ENCODE measurements around the gene TSFM. TPM values are rescaled to one million over a fixed set of nuclear protein-coding genes. Genes with fewer than 3 reads are reported as not detected.
A peak's percentile ranks its signal among the peaks of the same experiment; 100 is the strongest.

The TSFM gene
- total RNA-seq, 1 experiment from 2014 or later: 40.3 TPM

DNA sequence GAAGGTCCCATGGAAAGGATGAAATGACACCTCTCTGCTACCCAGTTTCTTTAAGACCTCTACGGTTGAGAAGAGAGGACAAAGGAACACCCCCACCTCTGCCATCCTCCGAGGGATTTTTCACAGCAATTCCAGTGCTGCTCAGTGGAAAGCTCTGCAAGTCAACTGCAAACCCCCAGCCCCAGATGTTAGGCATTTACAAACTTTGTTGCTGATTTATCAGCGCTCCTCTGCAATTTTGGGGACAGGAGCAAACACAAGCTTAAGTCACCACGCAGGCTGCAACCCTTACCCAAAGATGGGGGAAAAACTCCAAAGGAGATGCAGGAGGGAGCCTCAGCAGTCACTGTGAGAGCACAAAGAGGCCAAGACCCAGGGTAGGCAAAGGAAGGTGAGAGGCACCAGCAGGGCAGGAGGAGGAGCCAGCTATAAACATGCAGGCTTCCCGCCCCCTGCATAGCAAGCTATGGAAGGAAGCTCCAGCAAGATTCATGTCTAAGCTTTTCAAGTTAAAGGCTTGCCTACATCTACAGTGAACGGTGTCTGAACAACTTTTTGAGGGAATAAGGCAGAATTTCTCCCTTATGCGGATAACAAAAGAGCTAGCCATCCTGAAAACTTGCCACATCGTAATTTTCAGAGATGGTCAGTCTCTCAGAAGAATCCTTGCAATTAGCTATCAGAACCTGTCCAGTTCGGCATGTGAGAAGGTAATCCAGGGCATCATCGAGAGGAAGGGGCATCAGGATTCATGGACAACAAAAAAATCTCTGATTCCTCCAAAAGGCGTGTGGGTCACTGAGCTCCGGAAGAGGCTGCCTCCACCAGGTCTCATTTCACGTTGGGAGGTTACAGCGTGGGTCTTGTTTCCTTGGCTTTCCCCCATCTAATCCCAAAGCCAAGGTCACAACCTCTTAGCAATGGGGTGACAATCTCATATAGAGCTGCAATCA lies 60.0 kb downstream of the TSFM start:
- TF ChIP-seq SIN3A (IDR thresholded peaks at IDR 0.05; ENCODE audit: borderline replicate concordance, insufficient read depth, low read depth, low read length) (no peak), POLR2AphosphoS5 (IDR thresholded peaks at IDR 0.05; ENCODE audit: low read depth, low read length) (no peak), TCF7L2 (IDR thresholded peaks at IDR 0.05; ENCODE audit: low read depth, low read length) (no peak)
- TF ChIP-seq, protein P1, sequence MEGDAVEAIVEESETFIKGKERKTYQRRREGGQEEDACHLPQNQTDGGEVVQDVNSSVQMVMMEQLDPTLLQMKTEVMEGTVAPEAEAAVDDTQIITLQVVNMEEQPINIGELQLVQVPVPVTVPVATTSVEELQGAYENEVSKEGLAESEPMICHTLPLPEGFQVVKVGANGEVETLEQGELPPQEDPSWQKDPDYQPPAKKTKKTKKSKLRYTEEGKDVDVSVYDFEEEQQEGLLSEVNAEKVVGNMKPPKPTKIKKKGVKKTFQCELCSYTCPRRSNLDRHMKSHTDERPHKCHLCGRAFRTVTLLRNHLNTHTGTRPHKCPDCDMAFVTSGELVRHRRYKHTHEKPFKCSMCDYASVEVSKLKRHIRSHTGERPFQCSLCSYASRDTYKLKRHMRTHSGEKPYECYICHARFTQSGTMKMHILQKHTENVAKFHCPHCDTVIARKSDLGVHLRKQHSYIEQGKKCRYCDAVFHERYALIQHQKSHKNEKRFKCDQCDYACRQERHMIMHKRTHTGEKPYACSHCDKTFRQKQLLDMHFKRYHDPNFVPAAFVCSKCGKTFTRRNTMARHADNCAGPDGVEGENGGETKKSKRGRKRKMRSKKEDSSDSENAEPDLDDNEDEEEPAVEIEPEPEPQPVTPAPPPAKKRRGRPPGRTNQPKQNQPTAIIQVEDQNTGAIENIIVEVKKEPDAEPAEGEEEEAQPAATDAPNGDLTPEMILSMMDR (IDR thresholded peaks at IDR 0.05): no peak
- TF ChIP-seq, protein P2, sequence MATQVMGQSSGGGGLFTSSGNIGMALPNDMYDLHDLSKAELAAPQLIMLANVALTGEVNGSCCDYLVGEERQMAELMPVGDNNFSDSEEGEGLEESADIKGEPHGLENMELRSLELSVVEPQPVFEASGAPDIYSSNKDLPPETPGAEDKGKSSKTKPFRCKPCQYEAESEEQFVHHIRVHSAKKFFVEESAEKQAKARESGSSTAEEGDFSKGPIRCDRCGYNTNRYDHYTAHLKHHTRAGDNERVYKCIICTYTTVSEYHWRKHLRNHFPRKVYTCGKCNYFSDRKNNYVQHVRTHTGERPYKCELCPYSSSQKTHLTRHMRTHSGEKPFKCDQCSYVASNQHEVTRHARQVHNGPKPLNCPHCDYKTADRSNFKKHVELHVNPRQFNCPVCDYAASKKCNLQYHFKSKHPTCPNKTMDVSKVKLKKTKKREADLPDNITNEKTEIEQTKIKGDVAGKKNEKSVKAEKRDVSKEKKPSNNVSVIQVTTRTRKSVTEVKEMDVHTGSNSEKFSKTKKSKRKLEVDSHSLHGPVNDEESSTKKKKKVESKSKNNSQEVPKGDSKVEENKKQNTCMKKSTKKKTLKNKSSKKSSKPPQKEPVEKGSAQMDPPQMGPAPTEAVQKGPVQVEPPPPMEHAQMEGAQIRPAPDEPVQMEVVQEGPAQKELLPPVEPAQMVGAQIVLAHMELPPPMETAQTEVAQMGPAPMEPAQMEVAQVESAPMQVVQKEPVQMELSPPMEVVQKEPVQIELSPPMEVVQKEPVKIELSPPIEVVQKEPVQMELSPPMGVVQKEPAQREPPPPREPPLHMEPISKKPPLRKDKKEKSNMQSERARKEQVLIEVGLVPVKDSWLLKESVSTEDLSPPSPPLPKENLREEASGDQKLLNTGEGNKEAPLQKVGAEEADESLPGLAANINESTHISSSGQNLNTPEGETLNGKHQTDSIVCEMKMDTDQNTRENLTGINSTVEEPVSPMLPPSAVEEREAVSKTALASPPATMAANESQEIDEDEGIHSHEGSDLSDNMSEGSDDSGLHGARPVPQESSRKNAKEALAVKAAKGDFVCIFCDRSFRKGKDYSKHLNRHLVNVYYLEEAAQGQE (IDR thresholded peaks at IDR 0.05; ENCODE audit: insufficient read depth in 1 of 2, low read depth in 2 of 2, low read length in 1 of 2): no peak
- no peaks in the 10 kb centered on the region for H3K27me3 ChIP-seq (ENCODE audit: control insufficient read depth, insufficient read depth, low read length)
- CTCF ChIA-PET: interaction anchor here (1.5 kb wide), 1 partner anchor 53 kb away, joined by 3 read pairs; no protein-coding TSS in a partner anchor
- H3K9me3 ChIP-seq (ENCODE audit: control insufficient read depth, insufficient read depth, low read depth, low read length): no peaks in the 10 kb centered on the region
- peaks cover 66% of the 10 kb centered on the region for H3K4me1 ChIP-seq (ENCODE audit: control insufficient read depth, insufficient read depth, low read length)
- POLR2A ChIA-PET: interaction anchor here (0.7 kb wide), 1 partner anchor 23 kb away, joined by 3 read pairs; no protein-coding TSS in a partner anchor
- no TSS peak for BruUV-seq (replicated peaks)
- in situ Hi-C loops (cut with HindIII; ENCODE audit: low pct_unique_long_range_greater_than_20kb, low sequenced_read_pairs) (no loop called here), intact Hi-C loops (cut with micrococcal nuclease; ENCODE audit: unreplicated experiment) (no loop called here)
- DNase-seq (ENCODE audit: low read depth, low spot score) (no peak), ATAC-seq (no peak)
- H3K4me3 ChIP-seq (ENCODE audit: low read depth in 2 of 2, low read length in 2 of 2): peak overlapping the region; percentile 5 to 27; a peak in 2 of 4 replicates
- peaks cover 8% of the 10 kb centered on the region; the same call in 1 of the 2 replicates for H3K36me3 ChIP-seq (ENCODE audit: control insufficient read depth, insufficient read depth, low read length)
- peak overlapping the region; percentile 55 for H3K27ac ChIP-seq (ENCODE audit: low read length)

DNA sequence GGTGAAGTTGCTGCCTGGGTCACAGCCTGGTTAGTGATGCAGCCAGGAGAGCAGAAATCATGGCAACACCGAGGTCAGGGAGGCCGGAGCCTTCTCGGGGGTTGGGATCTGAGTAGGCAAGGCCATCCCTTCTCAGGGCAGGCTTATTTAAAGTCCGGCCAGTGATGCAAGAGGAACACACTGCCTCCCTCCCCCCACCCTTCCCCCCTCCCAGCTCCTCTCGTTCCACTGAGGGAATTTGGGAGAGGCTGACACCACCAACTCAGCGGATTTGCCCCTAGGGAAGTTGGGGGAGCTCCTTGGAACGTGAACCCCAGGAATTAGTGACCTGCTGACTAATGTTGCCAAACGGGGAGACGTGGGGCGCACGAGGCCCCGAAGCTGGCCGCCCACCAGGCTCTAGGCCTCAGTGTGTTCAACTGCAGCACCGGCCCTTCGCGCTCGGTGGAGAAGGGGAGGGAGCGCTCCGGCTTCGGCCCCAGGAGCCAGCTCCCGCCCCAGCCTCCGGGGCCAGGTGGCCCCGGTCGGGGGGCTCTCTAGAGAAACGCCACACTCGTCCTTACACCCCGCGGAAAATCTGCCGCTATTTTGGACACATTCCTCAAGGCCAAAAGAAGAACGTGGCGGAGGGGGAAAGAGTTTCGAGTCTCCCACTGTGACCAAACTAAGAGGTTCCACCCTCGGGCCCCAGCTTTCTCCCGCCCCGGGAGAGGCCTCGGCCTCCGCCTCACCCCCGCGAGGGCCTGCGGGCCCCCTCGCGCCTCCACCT lies 62.3 kb downstream of the TSFM start:
- in situ Hi-C loops (cut with HindIII; ENCODE audit: low pct_unique_long_range_greater_than_20kb, low sequenced_read_pairs): no loop called here
- peaks cover 49% of the 10 kb centered on the region for H3K4me1 ChIP-seq (ENCODE audit: control insufficient read depth, insufficient read depth, low read length)
- no peaks in the 10 kb centered on the region for H3K9me3 ChIP-seq (ENCODE audit: control insufficient read depth, insufficient read depth, low read depth, low read length)
- H3K27me3 ChIP-seq (ENCODE audit: control insufficient read depth, insufficient read depth, low read length): no peaks in the 10 kb centered on the region
- peak overlapping the region; percentile 93 to 94 for H3K4me3 ChIP-seq (ENCODE audit: low read depth in 2 of 2, low read length in 2 of 2)
- H3K36me3 ChIP-seq (ENCODE audit: control insufficient read depth, insufficient read depth, low read length): peaks cover 8% of the 10 kb centered on the region; the same call in 1 of the 2 replicates
- BruUV-seq (replicated peaks): no TSS peak
- DNase-seq (ENCODE audit: low read depth, low spot score) (no peak), ATAC-seq (peak; percentile 62)
- CTCF ChIA-PET: interaction anchor here (0.6 to 1.2 kb wide), 4 partner anchors 13 to 260 kb away, joined by 3 to 6 read pairs (median 4); no protein-coding TSS in a partner anchor
- TF ChIP-seq, protein P2 (IDR thresholded peaks at IDR 0.05; ENCODE audit: insufficient read depth in 1 of 2, low read depth in 2 of 2, low read length in 1 of 2): no peak
- TF ChIP-seq POLR2AphosphoS5 (IDR thresholded peaks at IDR 0.05; ENCODE audit: low read depth, low read length): peak; percentile 37; the same call in 1 of the 2 replicates
- intact Hi-C loops (cut with micrococcal nuclease; ENCODE audit: unreplicated experiment): no loop called here
- peak overlapping the region; percentile 94 for H3K27ac ChIP-seq (ENCODE audit: low read length)
- POLR2A ChIA-PET: interaction anchor here (0.6 to 1.8 kb wide), 6 partner anchors 21 to 60 kb away, joined by 3 to 23 read pairs (median 5); no protein-coding TSS in a partner anchor

Data from Panc1 (cell line).